A673 (cell line): Measurements from ENCODE around the gene STARD5. TPM values are rescaled to one million over a fixed set of nuclear protein-coding genes. Genes with fewer than 3 reads are reported as not detected.

Experiments
- BruUV-seq: library from RNA; stranded (reverse); fragments of 400-500 nt; replicated peaks from 2 replicates; lab custom pipeline; 2021; lab: Mats Ljungman, UMichigan
- CTCF ChIA-PET: fragments of 300-600 bp; sonication (Branson Sonifier 250); formaldehyde crosslinking; loops from one replicate; lab custom pipeline; 2022; ENCODE audit warnings: antibody characterized with exemption; lab: Charles Lee
- POLR2A ChIA-PET: fragments of 300-600 bp; sonication (Branson Sonifier 250); formaldehyde crosslinking; loops from one replicate; lab custom pipeline; 2022; ENCODE audit warnings: antibody characterized with exemption; ENCODE audit not compliant: low non-redundant PET; lab: Charles Lee
- DNase-seq: peaks from one replicate; pipeline ENCODE4 v3.0.0-alpha.2; 2015; ENCODE audit warnings: low spot score
- H3K27ac ChIP-seq: fragments of 200-600 bp; sonication (generic); 2 replicates; pipeline ENCODE4 v1.5.1; 2016; ENCODE audit warnings: mixed run types, low read depth, mild to moderate bottlenecking, mixed read lengths, antibody characterized with exemption, low read length; ENCODE audit not compliant: poor library complexity, severe bottlenecking
- H3K27me3 ChIP-seq: fragments of 200-600 bp; sonication (generic); replicated peaks from 2 replicates; pipeline ENCODE4 v1.6.1; 2017; ENCODE audit warnings: mixed run types, low read depth, mild to moderate bottlenecking, mixed read lengths, antibody characterized with exemption, low read length; ENCODE audit not compliant: insufficient read depth, poor library complexity
- H3K36me3 ChIP-seq: fragments of 200-600 bp; sonication (generic); 2 replicates; pipeline ENCODE4 v1.6.1; 2016; ENCODE audit warnings: mixed run types, mild to moderate bottlenecking, mixed read lengths, antibody characterized with exemption, low read length; ENCODE audit not compliant: insufficient read depth, poor library complexity, severe bottlenecking
- H3K4me1 ChIP-seq: fragments of 200-600 bp; sonication (generic); 2 replicates; pipeline ENCODE4 v1.6.1; 2017; ENCODE audit warnings: mixed run types, mild to moderate bottlenecking, mixed read lengths, antibody characterized with exemption, low read length; ENCODE audit not compliant: insufficient read depth, poor library complexity, severe bottlenecking
- H3K4me3 ChIP-seq: fragments of 200-600 bp; sonication (generic); 2 replicates; pipeline ENCODE4 v1.5.1; 2016; ENCODE audit warnings: low read depth, mixed run types, mild to moderate bottlenecking, mixed read lengths, low read length; ENCODE audit not compliant: poor library complexity, severe bottlenecking
- H3K9me3 ChIP-seq: fragments of 200-600 bp; sonication (generic); 2 replicates; pipeline ENCODE4 v1.6.1; 2016; ENCODE audit warnings: mixed run types, low read depth, mild to moderate bottlenecking, mixed read lengths, antibody characterized with exemption, low read length; ENCODE audit not compliant: poor library complexity, severe bottlenecking
- CTCF ChIP-seq: fragments of 300-800, 200-600 bp; sonication (generic); conservative IDR thresholded peaks from 2 replicates; pipeline ENCODE4 v1.5.1; 2017; ENCODE audit warnings: low read depth, mild to moderate bottlenecking, antibody characterized with exemption, low read length, moderate library complexity, mixed read lengths
- EZH2 ChIP-seq: fragments of 200-600 bp; sonication (generic); IDR thresholded peaks from 2 replicates; pipeline ENCODE4 v1.6.1; 2017; ENCODE audit warnings: borderline replicate concordance, low read depth, mild to moderate bottlenecking, mixed read lengths, antibody characterized with exemption, low read length; ENCODE audit not compliant: poor library complexity, severe bottlenecking
- intact Hi-C: fragments of 100-400 bp; cut with micrococcal nuclease; formaldehyde crosslinking; loops from one replicate; pipeline ENCODE4 v1.10.0; 2022; ENCODE audit not compliant: unreplicated experiment
- total RNA-seq: library from RNA; stranded (reverse); gene quantifications from 2 replicates; pipeline ENCODE4 v1.2.3, GENCODE V29; 2021

The STARD5 gene
- total RNA-seq, 1 experiment from 2014 or later = 0.54 TPM

DNA sequence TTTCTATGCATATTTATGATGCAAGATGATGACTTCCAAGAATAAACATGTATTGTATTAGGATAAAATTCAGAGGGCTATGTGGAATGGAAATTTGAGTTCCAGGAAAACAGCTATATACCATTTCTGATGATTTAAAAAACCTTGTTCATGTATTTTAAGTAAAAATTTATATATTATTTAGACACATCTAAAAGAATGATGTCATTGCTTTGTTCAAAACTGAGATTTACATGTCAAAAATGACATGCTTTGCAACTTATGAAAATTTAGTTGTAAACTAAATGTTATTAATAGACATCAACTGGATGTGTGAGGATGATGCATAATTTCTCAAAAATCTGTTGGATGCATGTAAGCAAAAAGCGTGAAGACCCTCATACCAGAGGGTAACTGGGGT, 2.3 kb downstream of the STARD5 start:
- ChIA-PET CTCF (no interaction called here), POLR2A (no interaction called here)
- Histone ChIP-seq H3K4me3 (no peak overlapping the region), H3K9me3 (no peaks in the 10 kb centered on the region), H3K36me3 (no peaks in the 10 kb centered on the region), H3K27ac (no peak overlapping the region), H3K27me3 (no peaks in the 10 kb centered on the region), H3K4me1 (no peaks in the 10 kb centered on the region)
- TF ChIP-seq CTCF = no peak
- TF ChIP-seq EZH2 = no peak
- no TSS peak for BruUV-seq
- no peak for DNase-seq
- intact Hi-C loops = loop anchor here (5.0 kb wide), 1 partner anchor 44 kb away; no protein-coding TSS in a partner anchor

GRCh38 chr15:81317642-81318017, 6.3 kb downstream of the STARD5 start:
- ChIA-PET CTCF (no interaction called here), POLR2A (no interaction called here)
- intact Hi-C loops = no loop called here
- no peaks in the 10 kb centered on the region for H3K4me1 ChIP-seq
- H3K4me3 ChIP-seq = no peak overlapping the region
- no peak overlapping the region for H3K27ac ChIP-seq
- H3K9me3 ChIP-seq = no peaks in the 10 kb centered on the region
- BruUV-seq = no TSS peak
- DNase-seq = no peak
- H3K36me3 ChIP-seq = no peaks in the 10 kb centered on the region
- TF ChIP-seq EZH2 (no peak), CTCF (no peak)
- no peaks in the 10 kb centered on the region for H3K27me3 ChIP-seq

- Histone ChIP-seq H3K4me1 (no peaks in the 10 kb centered on the region), H3K4me3 (no peak overlapping the region), H3K27me3 (no peaks in the 10 kb centered on the region), H3K36me3 (no peaks in the 10 kb centered on the region), H3K27ac (no peak overlapping the region), H3K9me3 (no peaks in the 10 kb centered on the region)
- ChIA-PET POLR2A (no interaction called here), CTCF (no interaction called here)
- no peak for DNase-seq
- TF ChIP-seq CTCF (no peak), EZH2 (no peak)
- intact Hi-C loops = no loop called here
- no TSS peak for BruUV-seq
These were observed 7.7 kb downstream of the STARD5 start for GRCh38 chr15:81316267-81316666.
